Stimulated activated CD8-positive, alpha-beta memory T cell treated with anti-CD3 and anti-CD28 coated beads, Interleukin-4, amount 100 ng/mL, for 24 hours (primary cell): Measurements from ENCODE around the gene PYHIN1.
"Not testable (repeated sequence)": the region's sequence is repeated elsewhere in the genome, so short reads cannot be mapped to it uniquely, and the experiment has no call there.

ENCODE experiments used
- DNase-seq: peaks from one replicate; pipeline ENCODE4 v3.0.0-alpha.2; 2020; ENCODE audit warnings: low read depth

The PYHIN1 gene

GRCh38 chr1:158983235-158983634 lies 51.9 kb downstream of the PYHIN1 start:
- no peak for DNase-seq

DNA sequence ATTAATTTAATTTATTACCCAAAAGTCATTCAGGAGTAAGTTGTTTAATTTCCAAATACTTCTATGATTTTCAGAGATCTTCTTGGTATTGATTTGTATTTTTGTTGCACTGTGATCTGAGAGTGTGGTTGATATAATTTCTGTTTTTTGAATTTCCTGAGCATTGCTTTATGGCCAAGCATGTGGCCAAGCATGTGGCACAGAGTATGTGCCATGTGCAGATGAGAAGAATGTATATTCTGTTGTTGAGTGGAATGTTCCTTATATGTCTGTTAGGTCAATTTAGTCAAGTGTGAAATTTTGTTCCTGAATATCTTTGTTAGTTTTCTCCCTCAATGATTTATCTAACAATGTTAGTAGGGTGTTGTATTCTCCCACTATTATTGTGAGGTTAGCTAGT lies 53.0 kb downstream of the PYHIN1 start:
- DNase-seq, result no peak

DNA sequence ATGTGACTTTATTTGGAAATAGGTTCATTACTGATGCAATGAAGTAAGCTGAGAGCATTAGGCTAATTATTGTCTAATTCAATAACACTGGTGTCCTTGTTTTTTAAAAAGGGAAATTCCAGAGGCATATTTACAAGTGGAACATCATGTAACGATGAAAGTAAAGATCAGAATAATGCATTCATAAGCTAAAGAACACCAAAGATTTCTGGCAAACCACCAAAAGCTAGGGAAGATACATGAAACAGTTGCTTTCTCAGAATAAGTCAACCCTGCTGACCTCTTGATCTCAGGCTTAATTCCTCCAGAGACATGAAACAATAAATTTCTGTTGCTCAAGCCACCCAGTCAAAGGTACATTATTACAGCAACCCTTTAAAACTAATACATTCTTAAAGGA lies 58.1 kb downstream of the PYHIN1 start:
- no peak for DNase-seq

DNA sequence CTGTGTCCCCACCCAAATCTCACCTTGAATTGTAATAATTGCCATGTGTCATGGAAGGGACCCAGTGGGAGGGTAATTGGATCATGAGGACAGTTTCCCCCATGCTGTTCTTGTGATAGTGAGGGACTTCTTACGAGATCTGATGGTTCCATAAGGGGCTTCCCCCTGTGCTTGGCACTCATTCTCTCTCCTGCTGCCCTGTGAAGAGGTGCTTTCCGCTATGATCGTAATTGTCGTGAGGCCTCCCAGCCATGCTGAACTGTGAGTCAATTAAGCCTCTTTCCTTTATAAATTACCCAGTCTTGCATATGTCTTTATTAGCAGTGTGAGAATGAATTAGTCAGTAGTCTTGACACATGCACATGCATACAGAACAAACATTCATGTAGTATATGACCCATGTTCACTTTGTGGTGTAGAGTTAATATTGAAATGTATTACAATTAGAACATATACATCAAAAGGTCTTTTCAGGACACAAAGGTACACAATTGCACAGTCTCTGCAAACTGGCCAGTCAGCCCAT lies 61.5 kb downstream of the PYHIN1 start:
- DNase-seq, result no peak

DNA sequence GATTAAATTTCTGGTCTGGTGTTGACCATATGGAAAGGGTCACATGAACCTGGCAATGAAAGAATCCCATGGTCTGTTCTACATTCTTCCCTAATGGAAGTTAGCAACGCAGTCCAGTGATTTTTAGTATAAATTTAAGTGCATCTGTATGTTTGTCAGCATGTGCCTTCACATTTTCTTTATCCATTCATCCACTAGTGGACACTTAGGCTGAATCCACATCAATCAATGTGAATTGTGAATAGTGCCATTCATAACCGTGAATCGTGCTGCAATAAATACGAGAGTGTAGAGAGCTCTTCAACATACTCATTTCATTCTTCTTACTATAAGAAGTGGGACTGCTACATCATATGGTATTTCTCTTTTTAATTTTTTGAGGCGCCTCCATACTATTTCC lies 65.6 kb downstream of the PYHIN1 start:
- no peak for DNase-seq

- no peak for DNase-seq
Observed at GRCh38 chr1:158998037-158998780, 66.9 kb downstream of the PYHIN1 start.

GRCh38 chr1:158998781-158999161 lies 67.4 kb downstream of the PYHIN1 start:
- DNase-seq, result no peak

DNA sequence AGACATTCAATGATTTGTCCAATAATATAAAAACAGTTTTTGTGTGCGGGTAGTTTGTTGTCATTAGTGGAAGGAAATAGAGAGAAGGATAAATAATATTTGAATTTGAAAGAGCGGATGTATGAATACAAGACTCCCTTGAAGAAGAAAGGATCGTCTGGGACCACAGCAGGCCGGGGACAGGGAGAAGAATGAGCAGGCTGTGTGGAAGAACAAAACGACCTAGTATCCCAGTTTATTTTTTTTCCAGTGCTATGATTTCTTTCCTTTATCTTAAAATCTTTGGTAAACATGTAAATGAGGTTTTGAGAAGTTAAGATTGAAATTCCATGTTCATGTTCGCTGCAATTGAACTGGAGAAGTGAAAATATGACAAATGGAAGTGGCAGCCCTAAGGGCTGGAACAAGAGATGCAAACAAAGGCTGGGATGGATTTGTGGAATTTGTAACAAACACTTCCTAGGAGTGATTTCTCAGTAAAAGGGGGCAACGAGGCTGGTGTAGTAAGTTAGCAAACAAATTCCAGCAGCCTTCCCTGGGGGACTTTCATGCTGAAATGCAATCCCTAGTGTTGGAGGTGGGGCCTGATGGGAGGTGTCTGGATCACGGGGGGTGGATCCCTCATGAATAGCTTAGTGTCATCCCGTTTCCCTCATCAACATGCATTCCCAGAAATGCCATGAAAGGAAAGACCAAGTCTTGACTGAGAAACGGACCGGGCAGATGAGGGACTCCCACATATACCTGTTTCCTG lies 68.1 kb downstream of the PYHIN1 start:
- no peak for DNase-seq

DNA sequence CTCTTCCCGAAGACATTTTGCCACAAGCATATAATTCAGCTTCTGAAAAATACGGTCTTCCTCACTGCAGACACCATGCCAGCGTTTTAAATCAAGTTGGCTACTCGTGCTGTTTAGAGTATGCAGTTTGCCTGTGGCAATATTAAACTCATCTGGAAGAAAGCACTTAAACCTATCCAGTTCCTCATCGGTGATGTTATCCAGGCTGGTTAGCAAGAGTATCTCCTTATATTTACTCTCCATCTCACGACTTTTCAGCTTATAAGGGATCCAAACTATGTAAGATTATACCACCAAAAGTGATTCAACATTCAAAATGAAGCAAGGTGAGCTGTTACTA lies 68.7 kb downstream of the PYHIN1 start:
- no peak for DNase-seq

- no peak for DNase-seq
Observed at GRCh38 chr1:159000625-159001024, 69.3 kb downstream of the PYHIN1 start.

DNA sequence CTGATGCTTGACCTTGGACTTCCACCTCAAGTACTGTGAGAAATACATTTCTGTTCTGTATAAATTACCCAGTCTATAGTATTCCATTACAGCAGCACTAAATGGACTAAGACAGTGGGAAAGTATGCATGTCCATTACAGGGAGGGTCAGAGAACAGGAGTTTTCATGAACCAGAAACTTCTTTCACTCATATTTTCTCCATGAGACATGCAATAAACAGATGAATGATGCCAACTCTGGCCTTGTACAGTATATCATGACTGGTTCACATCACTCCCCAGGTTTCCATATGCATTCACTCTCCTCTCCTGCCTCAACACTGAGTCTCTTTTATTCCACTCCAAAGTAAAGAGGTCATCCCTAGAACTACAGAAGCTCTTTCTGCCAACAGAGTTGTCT lies 73.8 kb downstream of the PYHIN1 start:
- no peak for DNase-seq

DNA sequence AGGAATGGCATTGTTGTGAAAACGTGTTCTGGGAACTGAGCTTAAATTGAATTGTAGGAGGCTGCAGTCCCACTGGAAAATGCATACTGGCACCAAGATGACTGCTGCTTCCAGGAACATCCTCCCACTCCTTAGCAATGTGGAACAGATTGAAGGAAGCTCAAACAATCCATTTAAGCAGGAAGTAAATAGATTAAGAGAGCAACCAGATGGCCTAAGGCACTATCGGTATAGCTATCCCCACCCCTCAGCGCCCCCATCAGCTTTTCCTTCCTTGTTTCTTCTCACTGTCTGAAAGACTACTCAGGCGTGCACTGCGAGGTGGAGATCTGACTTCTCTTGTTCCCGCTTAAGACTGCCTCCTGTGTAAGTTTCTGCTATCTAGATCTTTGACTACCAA lies 74.3 kb downstream of the PYHIN1 start:
- no peak for DNase-seq

GRCh38 chr1:159006210-159006807 lies 75.0 kb downstream of the PYHIN1 start:
- not testable (repeated sequence) for DNase-seq

DNA sequence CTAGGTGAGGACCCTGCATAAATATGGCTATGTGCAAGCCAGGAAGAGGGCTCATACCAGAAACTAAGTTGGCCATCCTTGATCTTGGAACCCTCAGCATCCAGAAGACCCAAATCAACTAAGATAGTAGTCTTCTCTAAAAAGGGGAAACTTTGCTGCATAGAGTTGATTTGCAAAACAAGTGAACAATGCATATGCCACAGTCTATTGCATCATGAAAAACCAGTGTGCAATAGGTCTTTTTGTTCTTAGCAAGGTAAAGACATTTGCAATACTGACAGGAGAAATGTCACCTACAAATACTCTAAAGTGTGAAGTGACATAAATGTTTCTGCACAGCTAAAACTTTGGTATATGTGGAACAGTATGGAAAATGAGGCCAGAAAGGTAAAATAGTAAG lies 76.4 kb downstream of the PYHIN1 start:
- DNase-seq, result no peak

DNA sequence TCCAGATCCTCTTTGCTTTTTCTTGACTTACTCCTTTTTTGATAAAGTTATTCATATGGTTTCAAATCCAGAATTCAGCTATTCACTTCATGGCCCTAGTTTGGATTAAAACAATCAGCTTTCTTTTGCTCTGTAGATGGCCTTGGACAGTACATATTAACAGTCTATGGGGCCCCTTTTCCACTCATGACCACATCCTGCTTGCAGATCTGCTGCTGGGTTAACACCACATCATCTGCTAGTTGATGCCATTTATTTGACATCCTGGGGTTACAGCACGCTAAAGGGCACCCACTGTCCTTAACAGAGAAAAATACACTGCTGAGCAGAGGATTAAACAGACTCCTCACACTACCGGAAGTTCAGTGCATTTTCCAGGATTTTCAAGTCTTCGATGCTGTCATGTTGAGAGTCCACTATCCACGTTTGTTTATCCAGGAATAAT lies 77.4 kb downstream of the PYHIN1 start:
- DNase-seq, result peak; percentile 44

- no peak for DNase-seq
Observed at GRCh38 chr1:159009287-159009686, 77.9 kb downstream of the PYHIN1 start.

DNA sequence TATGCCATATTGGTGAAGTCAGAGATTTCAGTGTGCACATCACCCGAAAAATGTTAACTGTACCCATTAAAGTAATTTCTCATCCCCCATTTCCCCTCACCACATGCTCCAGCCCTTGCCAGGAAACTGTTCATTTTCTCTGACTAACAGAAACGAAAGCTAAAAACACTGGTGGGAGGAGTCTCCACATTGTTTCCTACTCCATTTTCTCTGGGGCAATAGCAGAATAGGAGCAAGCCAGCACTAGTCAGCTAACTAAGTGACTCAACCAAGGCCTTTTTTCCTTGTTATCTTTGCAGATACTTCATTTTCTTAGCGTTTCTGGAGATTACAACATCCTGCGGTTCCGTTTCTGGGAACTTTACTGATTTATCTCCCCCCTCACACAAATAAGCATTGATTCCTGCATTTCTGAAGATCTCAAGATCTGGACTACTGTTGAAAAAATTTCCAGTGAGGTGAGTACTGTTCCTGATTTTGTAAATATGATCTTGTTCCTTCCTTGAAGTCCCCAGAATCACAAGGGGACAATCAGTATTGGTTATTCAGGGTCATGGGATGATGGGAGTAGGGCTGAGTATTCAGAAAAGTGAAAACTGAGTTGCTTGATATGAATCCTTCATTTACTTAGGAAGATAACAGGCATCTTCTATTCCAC lies 78.5 kb downstream of the PYHIN1 start, which contains the start of gene IFI16:
Gene IFI16 (plus strand): TSS at position 204 of the 658 bp plus-strand sequence. CDS start 4,774 bp downstream, outside the sequence.
- DNase-seq, result no peak

DNA sequence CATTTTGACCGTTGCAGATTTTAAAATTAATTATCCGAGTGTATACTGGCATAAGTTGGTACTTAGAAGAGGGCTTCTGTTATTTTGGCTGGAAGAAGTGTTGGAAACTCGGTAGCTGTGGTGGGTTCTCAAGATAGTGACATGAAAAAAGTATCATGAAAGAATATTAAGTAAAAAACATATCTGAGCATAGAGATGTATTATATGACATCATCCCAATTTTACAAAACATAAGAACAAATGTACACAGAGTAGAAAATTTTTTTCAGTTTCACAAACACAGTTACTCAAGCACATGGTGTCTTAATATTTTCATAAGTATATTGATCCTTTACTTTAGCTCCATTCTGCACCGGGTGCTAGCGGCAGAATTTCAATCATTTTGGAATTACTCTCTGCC lies 79.0 kb downstream of the PYHIN1 start:
- DNase-seq, result no peak

GRCh38 chr1:159011001-159011400 lies 79.6 kb downstream of the PYHIN1 start:
- DNase-seq, result not testable (repeated sequence)

DNA sequence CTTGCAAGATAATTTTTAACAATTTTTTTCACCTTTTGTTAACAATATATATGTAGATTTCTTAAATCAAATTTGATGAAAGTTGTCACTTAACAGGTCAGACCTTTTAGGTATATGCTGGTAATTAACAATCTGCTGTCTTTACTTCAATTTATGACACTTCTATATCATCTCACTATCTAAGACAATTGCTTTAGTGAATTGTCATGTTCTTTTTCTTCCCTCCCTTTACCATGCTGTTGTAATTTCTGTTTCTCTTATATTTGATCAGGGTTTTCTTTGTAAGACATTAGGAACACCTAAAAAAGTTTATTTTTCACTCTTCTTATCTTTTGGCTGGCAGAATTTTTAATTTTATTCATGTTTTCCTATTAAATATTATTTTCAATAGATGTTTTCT lies 80.4 kb downstream of the PYHIN1 start:
- no peak for DNase-seq

- no peak for DNase-seq
Observed at GRCh38 chr1:159012495-159012894, 81.1 kb downstream of the PYHIN1 start.

DNA sequence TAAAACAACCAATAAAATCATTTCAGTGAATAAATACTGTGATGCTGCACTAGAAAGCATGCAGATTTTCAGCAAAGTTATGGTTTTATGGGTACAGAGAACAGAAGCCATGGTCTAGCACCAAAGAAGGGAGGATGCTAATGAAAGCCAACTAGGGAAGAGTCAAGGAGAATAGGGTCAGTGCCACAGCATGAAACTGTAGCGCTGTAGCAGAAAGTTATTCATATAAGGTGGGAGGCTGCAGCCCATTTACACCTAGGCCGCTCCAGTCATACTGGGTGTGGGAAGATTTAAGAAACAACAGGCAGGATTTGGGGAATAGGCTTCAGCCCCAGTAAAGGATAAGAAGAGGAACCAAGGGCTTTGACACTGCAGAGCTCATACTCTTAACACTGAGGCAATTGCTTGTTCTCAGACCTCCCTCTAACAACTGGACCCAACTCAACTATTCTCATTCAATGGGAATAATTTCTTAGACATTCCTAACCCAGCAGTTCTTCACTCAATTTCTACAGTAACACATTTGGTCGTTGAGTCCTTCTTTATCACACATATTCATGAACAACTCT lies 82.7 kb downstream of the PYHIN1 start:
- DNase-seq, result no peak
